Vagina (tissue), 2 donors: ENCODE data around the gene RPS6KA2.

Experiments used
- CTCF ChIP-seq, 3 experiments: fragments of 450-650 bp in 2 of 3; fragments of 200-600 bp in 1 of 3; sonication (generic) in 1 of 3; IDR thresholded peaks; one replicate each; pipeline ENCODE4 v1.5.1; 2017 to 2019; ENCODE audit warnings: antibody characterized with exemption in 3 of 3, mild to moderate bottlenecking in 2 of 3, moderate library complexity in 2 of 3
- POLR2A ChIP-seq, 2 donors: fragments of 450-650 bp; IDR thresholded peaks; one replicate each; pipeline ENCODE4 v1.6.1; 2017; ENCODE audit warnings: antibody characterized with exemption in 2 of 2, mild to moderate bottlenecking in 2 of 2, moderate library complexity in 2 of 2
- POLR2AphosphoS5 ChIP-seq, 2 donors: sonication (generic); formaldehyde crosslinking; IDR thresholded peaks; one replicate each; pipeline ENCODE4 v1.9.0; 2017; ENCODE audit warnings: antibody characterized with exemption in 2 of 2, mild to moderate bottlenecking in 2 of 2, low read depth in 1 of 2; ENCODE audit not compliant: insufficient read depth in 1 of 2

GRCh38 chr6:166523782-166524559, 103.1 kb downstream of the RPS6KA2 start:
- no peak for TF ChIP-seq POLR2A (IDR thresholded peaks at IDR 0.05)
- no peak for TF ChIP-seq CTCF (IDR thresholded peaks at IDR 0.05)
- no peak for TF ChIP-seq POLR2AphosphoS5 (IDR thresholded peaks at IDR 0.05; ENCODE audit: insufficient read depth in 1 of 2, low read depth in 1 of 2)
